GM10248 (cell line): Measurements from ENCODE around the gene KLHL21.

Source experiments
- CTCF ChIA-PET: fragments of 300-600 bp; sonication (Branson Sonifier 250); formaldehyde crosslinking; extraction: SDS; loops from one replicate; lab custom pipeline; 2021; ENCODE audit warnings: antibody characterized with exemption; lab: Yijun Ruan, JAX
- POLR2A ChIA-PET: fragments of 350-650 bp; sonication (Branson Sonifier 250); formaldehyde crosslinking; extraction: SDS; loops from one replicate; lab custom pipeline; 2020; ENCODE audit warnings: antibody characterized with exemption; lab: Yijun Ruan, JAX
- DNase-seq: peaks from one replicate; pipeline ENCODE4 v3.0.0; 2012; ENCODE audit errors: extremely low spot score
- TF ChIP-seq, protein P1 (sequence below): IDR thresholded peaks from 2 replicates; pipeline ENCODE4 v1.5.1; 2012; ENCODE audit warnings: mild to moderate bottlenecking, low read depth; ENCODE audit errors: extremely low read depth, missing control alignments, control extremely low read depth

Gene KLHL21

DNA sequence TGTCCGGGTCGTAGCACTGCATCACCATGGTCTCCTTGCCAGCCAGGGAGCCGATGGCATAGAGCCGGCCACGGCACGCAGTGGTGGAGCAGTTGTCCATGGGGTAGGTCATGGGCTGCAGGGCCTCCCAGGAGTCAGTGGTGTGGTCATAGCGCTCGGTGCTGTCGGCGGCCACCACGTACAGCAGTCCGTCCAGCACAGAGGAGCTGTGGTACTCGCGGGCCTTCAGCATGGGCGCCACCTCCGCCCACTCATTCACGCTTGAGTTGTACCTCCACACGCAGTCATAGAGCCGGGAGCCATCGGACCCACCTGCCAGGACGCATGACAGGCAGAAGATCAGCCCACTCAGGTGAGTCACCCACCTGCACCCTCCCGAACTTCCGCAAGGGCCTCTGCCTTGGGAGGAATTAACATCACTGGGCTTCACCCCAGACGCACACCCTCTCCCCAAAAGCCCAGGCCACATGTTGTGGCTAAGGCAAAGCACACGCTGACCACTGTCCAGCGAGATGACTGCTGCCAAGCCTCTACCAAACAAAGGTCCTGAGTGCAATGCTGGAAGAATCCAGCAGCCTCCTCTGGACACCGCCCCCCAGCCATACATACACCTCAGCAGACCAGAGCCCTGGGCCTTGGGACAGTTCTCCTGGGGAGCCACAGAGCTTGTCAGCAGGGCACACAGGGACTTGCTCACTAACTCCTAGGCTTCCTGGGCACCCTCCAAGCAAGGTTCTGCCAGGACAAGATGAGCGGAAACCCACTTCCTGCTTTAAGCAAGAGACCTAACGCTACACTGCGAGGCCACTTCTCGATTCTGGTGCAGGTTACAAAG lies 3.3 kb downstream of the KLHL21 start:
- POLR2A ChIA-PET = interaction anchor here (0.8 to 1.0 kb wide), 2 partner anchors 11 to 20 kb away, joined by 3 to 5 read pairs; partner anchors contain the start of gene ZBTB48
- CTCF ChIA-PET = interaction anchor here (0.8 to 3.6 kb wide), 7 partner anchors 9 to 47 kb away, joined by 3 to 16 read pairs (median 4); partner anchors contain the start of genes NOL9, THAP3 and ZBTB48
- TF ChIP-seq, protein P1, sequence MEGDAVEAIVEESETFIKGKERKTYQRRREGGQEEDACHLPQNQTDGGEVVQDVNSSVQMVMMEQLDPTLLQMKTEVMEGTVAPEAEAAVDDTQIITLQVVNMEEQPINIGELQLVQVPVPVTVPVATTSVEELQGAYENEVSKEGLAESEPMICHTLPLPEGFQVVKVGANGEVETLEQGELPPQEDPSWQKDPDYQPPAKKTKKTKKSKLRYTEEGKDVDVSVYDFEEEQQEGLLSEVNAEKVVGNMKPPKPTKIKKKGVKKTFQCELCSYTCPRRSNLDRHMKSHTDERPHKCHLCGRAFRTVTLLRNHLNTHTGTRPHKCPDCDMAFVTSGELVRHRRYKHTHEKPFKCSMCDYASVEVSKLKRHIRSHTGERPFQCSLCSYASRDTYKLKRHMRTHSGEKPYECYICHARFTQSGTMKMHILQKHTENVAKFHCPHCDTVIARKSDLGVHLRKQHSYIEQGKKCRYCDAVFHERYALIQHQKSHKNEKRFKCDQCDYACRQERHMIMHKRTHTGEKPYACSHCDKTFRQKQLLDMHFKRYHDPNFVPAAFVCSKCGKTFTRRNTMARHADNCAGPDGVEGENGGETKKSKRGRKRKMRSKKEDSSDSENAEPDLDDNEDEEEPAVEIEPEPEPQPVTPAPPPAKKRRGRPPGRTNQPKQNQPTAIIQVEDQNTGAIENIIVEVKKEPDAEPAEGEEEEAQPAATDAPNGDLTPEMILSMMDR = no peak
- DNase-seq = no peak

DNA sequence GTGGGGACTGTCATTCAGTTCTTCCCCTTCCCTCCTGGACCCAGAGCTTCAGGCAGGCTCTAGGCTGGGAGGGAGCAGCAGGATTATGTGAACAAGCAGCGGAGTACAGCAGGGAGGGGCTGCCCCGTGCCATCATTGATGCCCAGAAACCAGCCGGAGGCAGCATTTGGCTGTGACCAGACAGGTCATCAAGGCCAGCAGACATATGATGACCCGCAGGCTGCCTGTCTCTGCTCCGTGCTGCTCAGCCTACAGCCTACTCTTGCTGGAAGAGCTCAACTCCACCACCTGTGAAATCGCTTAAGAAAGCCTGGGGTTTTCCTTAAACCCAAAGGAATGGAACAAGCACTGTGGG lies 4.9 kb downstream of the KLHL21 start:
- POLR2A ChIA-PET = no interaction called here
- TF ChIP-seq, protein P1 = no peak
- CTCF ChIA-PET = interaction anchor here (1.4 to 2.5 kb wide), 2 partner anchors 9 to 43 kb away, joined by 4 to 8 read pairs; partner anchors contain the start of genes NOL9 and TAS1R1
- no peak for DNase-seq

DNA sequence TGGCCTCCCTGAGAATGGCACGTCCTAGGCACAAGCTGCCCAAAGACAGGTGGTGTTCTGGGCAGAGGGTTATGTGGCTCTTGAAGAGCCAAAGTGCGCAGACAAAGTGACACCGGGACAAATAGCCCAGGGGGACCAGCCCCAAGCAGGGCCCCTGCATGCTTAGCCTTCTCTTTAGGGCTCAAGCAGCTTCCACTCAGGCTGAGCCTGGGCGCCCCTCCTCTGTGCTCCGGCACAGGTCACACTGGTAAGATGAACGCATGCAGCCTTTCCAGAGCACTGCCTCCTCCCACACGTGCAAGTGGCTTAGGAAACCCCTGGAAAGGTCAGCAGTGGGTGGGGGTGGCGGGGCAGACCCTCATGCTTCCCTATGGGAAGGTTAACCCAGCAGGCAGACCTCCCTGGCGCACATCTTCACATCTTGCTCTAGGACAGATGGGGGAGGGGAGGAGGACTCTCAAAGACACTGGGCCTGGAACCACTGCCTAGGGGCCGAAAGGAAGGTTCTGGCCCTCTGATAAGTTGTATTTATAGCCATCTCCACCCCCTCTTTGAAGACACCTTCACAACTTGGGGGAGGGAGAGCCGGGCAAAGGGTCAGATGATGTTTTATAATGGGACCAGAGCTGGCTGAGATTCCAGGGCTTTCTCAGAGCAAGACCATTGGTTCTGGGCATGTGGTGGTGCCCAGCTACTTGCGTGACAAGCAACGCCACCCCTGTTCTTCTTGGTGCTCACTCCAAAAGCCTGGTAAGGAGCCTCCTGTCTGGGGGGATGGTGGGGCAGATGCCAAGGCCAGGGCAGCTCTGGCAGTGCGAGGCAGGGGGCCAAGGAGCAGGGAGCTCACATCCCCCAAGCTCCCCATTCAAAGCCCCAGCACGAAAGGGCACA lies 5.5 kb downstream of the KLHL21 start:
- ChIA-PET POLR2A (no interaction called here), CTCF (interaction anchor here (1.4 to 2.5 kb wide), 2 partner anchors 9 to 43 kb away, joined by 4 to 8 read pairs; partner anchors contain the start of genes NOL9 and TAS1R1)
- no peak for DNase-seq
- TF ChIP-seq, protein P1 = no peak

DNA sequence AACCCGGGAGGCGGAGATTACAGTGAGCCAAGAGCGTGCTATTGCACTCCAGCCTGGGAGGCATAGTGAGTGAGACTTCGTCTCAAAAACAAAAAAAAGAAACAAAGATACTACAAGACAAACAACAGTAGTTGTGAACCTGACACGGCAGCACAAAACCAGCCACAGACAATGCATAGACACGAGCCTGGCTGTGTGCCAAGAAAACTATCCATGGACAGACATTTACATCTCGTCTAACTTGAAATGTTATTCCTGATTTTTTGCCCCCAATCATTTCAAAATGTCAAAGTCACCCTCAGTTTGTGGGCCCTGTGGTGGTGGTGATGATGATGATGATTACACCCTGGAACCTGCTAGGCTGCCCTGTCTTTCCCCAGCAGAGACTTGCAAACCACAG lies 6.3 kb downstream of the KLHL21 start:
- POLR2A ChIA-PET = no interaction called here
- no peak for DNase-seq
- CTCF ChIA-PET = interaction anchor here (2.5 kb wide), 1 partner anchor 42 kb away, joined by 8 read pairs; the partner anchor contains the start of genes NOL9 and TAS1R1
- TF ChIP-seq, protein P1 = no peak

DNA sequence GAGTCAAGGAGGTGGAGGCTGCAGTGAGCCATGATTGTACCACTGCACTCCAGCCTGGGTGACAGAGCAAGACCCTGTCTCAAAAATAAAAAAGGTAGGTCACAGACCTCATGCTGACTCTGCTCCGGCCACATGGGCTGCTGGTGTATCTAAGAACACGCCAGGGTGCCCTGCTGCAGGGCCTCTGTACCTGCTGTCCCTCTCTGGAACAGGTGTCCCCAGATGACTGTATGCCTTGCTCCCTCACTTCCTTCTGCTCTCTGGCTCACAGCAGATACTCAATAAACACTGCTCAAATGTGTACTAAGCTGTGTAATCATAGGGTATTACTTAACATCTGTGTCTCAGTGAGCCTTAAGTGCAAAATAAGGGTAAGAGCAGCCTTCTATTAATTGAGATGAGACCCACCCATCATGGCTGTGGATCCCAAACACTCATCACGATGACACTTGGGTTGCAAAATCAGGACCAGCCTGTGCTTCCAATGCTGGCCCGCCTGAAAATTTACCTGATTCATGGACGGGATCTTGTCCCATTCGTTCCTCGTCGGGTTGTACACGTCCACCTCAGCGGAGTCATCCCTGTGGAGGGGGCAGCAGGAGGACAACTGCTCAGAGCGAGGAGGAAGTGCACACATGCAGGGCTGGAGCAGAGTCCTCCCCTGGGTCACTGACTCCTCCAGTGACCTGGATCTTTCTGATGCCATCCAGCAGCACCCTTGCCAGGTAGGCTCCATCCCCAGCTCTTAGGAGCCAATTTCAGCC lies 7.5 kb downstream of the KLHL21 start:
- DNase-seq = no peak
- TF ChIP-seq, protein P1 = no peak
- CTCF ChIA-PET = interaction anchor here (1.5 to 2.3 kb wide), 2 partner anchors 15 to 41 kb away, joined by 4 to 7 read pairs; partner anchors contain the start of genes NOL9 and TAS1R1
- POLR2A ChIA-PET = no interaction called here
